CD4-positive, CD25-positive, alpha-beta regulatory T cell (primary cell): ENCODE data around the gene CFAP210. TPM values are rescaled to one million over a fixed set of nuclear protein-coding genes. Genes with fewer than 3 reads are reported as not detected.

ENCODE experiments used
- ATAC-seq, 2 donors: fragments of 150-1000 bp; cut with Tn5 transposase; one replicate each; pipeline ENCODE4 v1.10.0; 2021; ENCODE audit warnings: low read depth in 2 of 2, moderate number of reproducible peaks in 2 of 2, moderate library complexity in 1 of 2
- DNase-seq, 3 donors: peaks; one replicate each; pipeline versions ENCODE4 v3.0.0 to v3.0.0-alpha.2; 2012 to 2022; ENCODE audit warnings: mixed read lengths in 1 of 3
- H3K27ac ChIP-seq: one replicate; pipeline ENCODE4 v1.7.0; 2013; ENCODE audit warnings: mild to moderate bottlenecking, low read length; ENCODE audit not compliant: insufficient read depth, poor library complexity, severe bottlenecking
- H3K27me3 ChIP-seq: one replicate; pipeline ENCODE4 v1.7.0; 2013; ENCODE audit warnings: low read length; ENCODE audit not compliant: control insufficient read depth, insufficient read depth
- H3K36me3 ChIP-seq: one replicate; pipeline ENCODE4 v1.7.0; 2013; ENCODE audit warnings: mild to moderate bottlenecking, low read length, moderate library complexity; ENCODE audit not compliant: control insufficient read depth, insufficient read depth
- H3K4me1 ChIP-seq: 2 replicates; pipeline ENCODE4 v1.7.0; 2013; ENCODE audit warnings: mild to moderate bottlenecking, low read length; ENCODE audit not compliant: insufficient read depth, control insufficient read depth, poor library complexity, severe bottlenecking
- H3K4me3 ChIP-seq: one replicate; pipeline ENCODE4 v1.7.0; 2013; ENCODE audit warnings: low read depth, mild to moderate bottlenecking, low read length, moderate library complexity
- H3K9me3 ChIP-seq, 2 experiments: 1 replicate in 1 of 2; 2 replicates in 1 of 2; pipeline ENCODE4 v1.7.0; 2013; ENCODE audit warnings: low read length in 2 of 2, mild to moderate bottlenecking in 1 of 2, moderate library complexity in 1 of 2; ENCODE audit not compliant: control insufficient read depth in 2 of 2
- H3K27ac Mint-ChIP-seq, 3 donors: one replicate each; pipeline ENCODE4 v1.8.0; 2020 to 2022; ENCODE audit warnings: mild to moderate bottlenecking in 3 of 3, mixed read lengths in 3 of 3, moderate library complexity in 2 of 3
- H3K27me3 Mint-ChIP-seq: one replicate; pipeline ENCODE4 v1.8.0; 2022; ENCODE audit warnings: mild to moderate bottlenecking, mixed read lengths
- H3K36me3 Mint-ChIP-seq: one replicate; pipeline ENCODE4 v1.8.0; 2020; ENCODE audit warnings: mixed read lengths
- H3K4me1 Mint-ChIP-seq, 4 donors: one replicate each; pipeline ENCODE4 v1.8.0; 2020 to 2022; ENCODE audit warnings: mixed read lengths in 4 of 4, mild to moderate bottlenecking in 1 of 4
- H3K4me3 Mint-ChIP-seq, 4 donors: one replicate each; pipeline ENCODE4 v1.8.0; 2020 to 2022; ENCODE audit warnings: mild to moderate bottlenecking in 4 of 4, mixed read lengths in 4 of 4, moderate library complexity in 3 of 4
- H3K9me3 Mint-ChIP-seq, 7 donors: one replicate each; pipeline ENCODE4 v1.8.0; 2020 to 2022; ENCODE audit warnings: mixed read lengths in 7 of 7, mild to moderate bottlenecking in 3 of 7, moderate library complexity in 2 of 7
- polyA plus RNA-seq, 4 donors: library from polyadenylated mRNA; unstranded; fragments of 300-500 nt; fragmentation: Illumina TruSeq; gene quantifications; one replicate each; pipeline ENCODE4 v1.2.3, GENCODE V29; 2021
- total RNA-seq: library from RNA; stranded (reverse); gene quantifications from one replicate; pipeline ENCODE4 v1.2.3, GENCODE V29; 2022

CFAP210 gene
- total and polyA plus RNA-seq, 5 donors from 2014 or later = not detected

GRCh38 chr2:169734169-169734847, 40.1 kb upstream of the CFAP210 start:
- Histone ChIP-seq H3K4me1 (peaks cover 13% of the 10 kb centered on the region), H3K27me3 (peaks cover 34% of the 10 kb centered on the region), H3K9me3 (no peaks in the 10 kb centered on the region), H3K36me3 (no peaks in the 10 kb centered on the region), H3K4me3 (no peak overlapping the region), H3K27ac (no peak overlapping the region)
- Mint-ChIP-seq H3K9me3 (no peaks in the 10 kb centered on the region), H3K27me3 (peaks cover 49% of the 10 kb centered on the region), H3K4me3 (peak overlapping the region; percentile 47 to 87 (median 72)), H3K36me3 (no peaks in the 10 kb centered on the region), H3K27ac (no peak overlapping the region), H3K4me1 (peaks cover 0 to 13% (median 8%) of the 10 kb centered on the region in 4 donors)
- DNase-seq = peak in 1 of 3 donors; percentile 8
- ATAC-seq = peak in 1 of 2 donors; percentile 11

GRCh38 chr2:169732583-169733358, 38.6 kb upstream of the CFAP210 start:
- peak in 1 of 3 donors; percentile 10 for DNase-seq

GRCh38 chr2:169732075-169732474, 37.9 kb upstream of the CFAP210 start:
- H3K27ac ChIP-seq = no peak overlapping the region
- Mint-ChIP-seq H3K4me3 (peak overlapping the region; percentile 38 to 89 (median 56)), H3K4me1 (peaks cover 0 to 13% (median 8%) of the 10 kb centered on the region in 4 donors), H3K27me3 (peaks cover 41% of the 10 kb centered on the region), H3K9me3 (no peaks in the 10 kb centered on the region), H3K27ac (no peak overlapping the region), H3K36me3 (no peaks in the 10 kb centered on the region)
- ATAC-seq (no peak), DNase-seq (no peak)
- H3K27me3 ChIP-seq = peaks cover 33% of the 10 kb centered on the region
- H3K4me3 ChIP-seq = no peak overlapping the region
- H3K9me3 ChIP-seq = no peaks in the 10 kb centered on the region
- H3K4me1 ChIP-seq = peaks cover 13% of the 10 kb centered on the region
- no peaks in the 10 kb centered on the region for H3K36me3 ChIP-seq

More at GRCh38 chr2:169732583-169733358, 38.6 kb upstream of the CFAP210 start:
- Mint-ChIP-seq H3K4me3 (peak overlapping the region; percentile 63 to 96 (median 88)), H3K27me3 (peaks cover 44% of the 10 kb centered on the region), H3K9me3 (no peaks in the 10 kb centered on the region), H3K27ac (no peak overlapping the region), H3K36me3 (no peaks in the 10 kb centered on the region), H3K4me1 (peaks cover 0 to 13% (median 8%) of the 10 kb centered on the region in 4 donors)
- Histone ChIP-seq H3K27me3 (peaks cover 34% of the 10 kb centered on the region), H3K9me3 (no peaks in the 10 kb centered on the region), H3K4me3 (no peak overlapping the region), H3K27ac (no peak overlapping the region), H3K36me3 (no peaks in the 10 kb centered on the region), H3K4me1 (peaks cover 13% of the 10 kb centered on the region)
- no peak for ATAC-seq

GRCh38 chr2:169729274-169729605, 35.0 kb upstream of the CFAP210 start:
- H3K9me3 ChIP-seq = no peaks in the 10 kb centered on the region
- H3K4me3 Mint-ChIP-seq = no peak overlapping the region
- peaks cover 0 to 10% (median 7%) of the 10 kb centered on the region in 4 donors for H3K4me1 Mint-ChIP-seq
- H3K27me3 ChIP-seq = peaks cover 16% of the 10 kb centered on the region
- H3K4me3 ChIP-seq = no peak overlapping the region
- H3K27ac ChIP-seq = no peak overlapping the region
- H3K4me1 ChIP-seq = peaks cover 9% of the 10 kb centered on the region
- H3K27ac Mint-ChIP-seq = no peak overlapping the region
- H3K27me3 Mint-ChIP-seq = peaks cover 36% of the 10 kb centered on the region
- DNase-seq = no peak
- no peaks in the 10 kb centered on the region for H3K36me3 Mint-ChIP-seq
- H3K9me3 Mint-ChIP-seq = no peaks in the 10 kb centered on the region
- ATAC-seq = no peak
- no peaks in the 10 kb centered on the region for H3K36me3 ChIP-seq

GRCh38 chr2:169727065-169727464, 32.9 kb upstream of the CFAP210 start:
- no peak for ATAC-seq
- no peak overlapping the region for H3K27ac Mint-ChIP-seq
- no peaks in the 10 kb centered on the region for H3K36me3 Mint-ChIP-seq

GRCh38 chr2:169721016-169721415, 26.8 kb upstream of the CFAP210 start:
- no peak overlapping the region for H3K4me3 Mint-ChIP-seq
- H3K27ac ChIP-seq = no peak overlapping the region
- no peaks in the 10 kb centered on the region for H3K4me1 ChIP-seq
- H3K9me3 ChIP-seq = no peaks in the 10 kb centered on the region
- peaks cover 0 to 1% (median 0%) of the 10 kb centered on the region in 7 donors for H3K9me3 Mint-ChIP-seq
- no peaks in the 10 kb centered on the region for H3K27me3 ChIP-seq
- H3K27me3 Mint-ChIP-seq = peaks cover 21% of the 10 kb centered on the region
- ATAC-seq = no peak
- H3K36me3 Mint-ChIP-seq = no peaks in the 10 kb centered on the region
- H3K4me3 ChIP-seq = no peak overlapping the region
- H3K4me1 Mint-ChIP-seq = no peaks in the 10 kb centered on the region
- DNase-seq = no peak
- H3K27ac Mint-ChIP-seq = no peak overlapping the region
- no peaks in the 10 kb centered on the region for H3K36me3 ChIP-seq

More at GRCh38 chr2:169727065-169727464, 32.9 kb upstream of the CFAP210 start:
- H3K4me3 ChIP-seq = no peak overlapping the region
- H3K27me3 ChIP-seq = peaks cover 7% of the 10 kb centered on the region
- no peak for DNase-seq
- Mint-ChIP-seq H3K9me3 (peaks cover 0 to 1% (median 0%) of the 10 kb centered on the region in 7 donors), H3K4me3 (no peak overlapping the region), H3K4me1 (peaks cover 0 to 1% (median under 1%) of the 10 kb centered on the region in 4 donors), H3K27me3 (peaks cover 31% of the 10 kb centered on the region)
- H3K4me1 ChIP-seq = no peaks in the 10 kb centered on the region
- no peaks in the 10 kb centered on the region for H3K36me3 ChIP-seq
- no peak overlapping the region for H3K27ac ChIP-seq
- no peaks in the 10 kb centered on the region for H3K9me3 ChIP-seq

- DNase-seq (peak in 1 of 3 donors; percentile 12), ATAC-seq (no peak)
- Histone ChIP-seq H3K27ac (no peak overlapping the region), H3K27me3 (no peaks in the 10 kb centered on the region), H3K36me3 (no peaks in the 10 kb centered on the region), H3K4me1 (no peaks in the 10 kb centered on the region), H3K4me3 (no peak overlapping the region), H3K9me3 (no peaks in the 10 kb centered on the region)
- H3K4me3 Mint-ChIP-seq = no peak overlapping the region
- H3K27ac Mint-ChIP-seq = no peak overlapping the region
- H3K27me3 Mint-ChIP-seq = peaks cover 11% of the 10 kb centered on the region
- H3K9me3 Mint-ChIP-seq = peaks cover 0 to 1% (median 0%) of the 10 kb centered on the region in 7 donors
- H3K36me3 Mint-ChIP-seq = no peaks in the 10 kb centered on the region
- H3K4me1 Mint-ChIP-seq = no peaks in the 10 kb centered on the region
These were observed 24.8 kb upstream of the CFAP210 start for GRCh38 chr2:169718930-169719504.
